HG03354 (cell line): ENCODE measurements around the gene RHPN2.
"Not testable (repeated sequence)": the region's sequence is repeated elsewhere in the genome, so short reads cannot be mapped to it uniquely, and the experiment has no call there.

ENCODE experiments used
- ATAC-seq: cut with Tn5 transposase; IDR thresholded peaks from one replicate; pipeline ENCODE4 v1.9.1; 2021; ENCODE audit warnings: mild to moderate bottlenecking; ENCODE audit not compliant: unreplicated experiment, poor library complexity, severe bottlenecking

The RHPN2 gene

DNA sequence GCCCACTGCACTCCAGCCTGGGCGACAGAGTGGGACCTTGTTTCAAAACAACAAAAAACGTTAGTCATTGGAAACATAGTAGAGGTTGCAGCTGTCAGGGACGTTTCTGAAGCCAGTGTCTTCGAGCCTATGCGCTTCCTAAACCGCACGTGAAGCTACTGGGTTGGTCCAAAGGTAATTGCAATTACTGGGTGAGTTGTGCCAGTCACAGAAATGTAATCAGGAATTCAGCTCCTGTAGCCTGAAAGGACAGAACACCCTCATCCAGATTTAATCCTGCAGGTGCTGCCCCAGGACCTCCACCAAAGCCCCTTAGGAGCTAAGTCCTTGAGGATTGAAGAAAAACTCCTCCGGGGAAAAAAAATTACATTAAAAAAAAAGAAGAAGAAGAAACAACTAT lies 2.4 kb upstream of the RHPN2 start:
- no peak for ATAC-seq

DNA sequence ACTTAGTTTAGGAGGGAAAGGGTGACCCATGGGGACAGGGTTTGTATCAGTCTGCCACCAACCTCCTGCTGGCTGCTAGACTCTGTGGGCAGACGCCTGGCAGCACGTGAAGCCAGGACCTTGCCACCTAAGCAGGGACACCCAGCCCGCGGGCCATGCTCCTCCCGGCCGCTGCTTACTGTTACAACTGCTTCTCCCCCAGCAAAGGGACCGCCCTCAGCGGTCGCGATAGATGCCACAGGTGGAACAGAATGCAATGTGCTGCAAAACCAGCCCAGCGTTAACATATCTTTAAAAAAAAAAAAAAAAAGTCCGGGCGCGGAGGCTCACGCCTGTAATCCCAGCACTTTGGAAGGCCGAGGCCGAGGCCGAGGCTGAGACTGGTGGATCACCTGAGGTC lies 1.9 kb upstream of the RHPN2 start:
- ATAC-seq = no peak

DNA sequence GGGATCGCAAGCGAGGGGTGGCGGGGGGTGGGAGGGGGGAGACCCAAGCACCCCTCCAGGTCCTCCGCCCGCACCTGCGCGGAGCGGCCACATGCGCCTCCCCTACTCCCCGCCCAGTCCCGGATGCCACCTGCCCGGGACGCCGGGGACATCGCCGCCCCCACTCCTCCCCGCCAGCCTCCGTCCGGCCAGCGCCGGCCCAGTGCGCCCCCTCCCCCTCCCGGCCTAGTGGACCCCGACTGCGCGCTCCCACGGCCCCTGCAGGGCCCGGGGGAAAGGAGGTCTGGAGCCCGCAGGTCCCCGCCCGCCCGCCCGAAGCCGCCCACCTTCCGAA lies 263 bp downstream of the RHPN2 start:
- peak; percentile 69 for ATAC-seq

DNA sequence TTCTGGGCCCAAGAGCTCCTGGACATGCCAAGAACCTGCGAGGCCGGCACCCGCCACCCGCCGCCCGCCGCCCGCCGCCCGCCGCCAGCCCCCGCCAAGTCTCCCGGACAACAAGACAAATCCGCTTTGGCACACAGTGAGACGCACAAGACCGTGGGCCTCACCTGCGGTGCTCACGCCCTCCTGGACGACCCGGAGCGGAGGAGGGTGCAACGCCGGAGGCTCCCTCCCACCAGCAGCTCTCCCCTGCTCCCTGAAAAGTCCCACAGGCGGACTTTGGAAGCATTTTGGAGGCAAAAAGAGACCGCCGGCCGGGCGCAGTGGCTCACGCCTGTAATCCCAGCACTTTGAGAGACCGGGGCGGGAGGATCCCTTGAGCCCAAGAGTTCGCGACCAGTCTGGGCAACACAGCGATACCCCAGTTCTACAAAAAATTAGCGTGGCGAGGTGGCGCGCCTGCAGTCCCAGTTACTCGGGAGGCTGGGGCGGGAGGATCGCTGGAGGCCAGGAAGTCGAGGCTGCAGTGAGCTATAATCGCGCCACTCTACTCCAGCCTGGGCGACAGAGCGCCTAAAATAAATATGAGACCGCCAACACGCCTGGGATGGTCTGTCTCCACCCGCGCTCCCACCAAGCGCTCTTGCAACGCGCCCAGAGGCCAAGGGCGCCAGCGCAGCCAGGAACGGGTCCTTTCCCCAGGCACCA lies 783 bp downstream of the RHPN2 start:
- ATAC-seq = no peak

DNA sequence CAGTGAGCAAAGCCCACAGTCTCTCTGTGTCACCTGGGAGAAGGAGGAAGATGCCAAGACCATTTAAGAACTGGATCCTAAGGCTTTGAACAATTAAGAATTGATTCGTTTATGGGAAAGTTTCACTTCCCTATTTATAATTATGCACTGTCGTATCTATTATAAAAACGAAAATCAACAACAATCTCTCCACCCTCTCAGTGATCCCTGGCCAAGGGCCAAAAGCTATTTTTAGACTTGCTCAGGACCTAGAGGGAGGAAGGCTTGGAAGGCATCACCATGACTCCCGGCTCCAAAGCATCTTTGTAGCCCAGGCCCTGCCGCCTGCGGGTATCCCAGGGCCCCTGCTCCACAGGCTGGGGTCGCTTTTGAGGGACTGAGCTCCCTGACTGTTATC lies 1.3 kb downstream of the RHPN2 start:
- no peak for ATAC-seq

DNA sequence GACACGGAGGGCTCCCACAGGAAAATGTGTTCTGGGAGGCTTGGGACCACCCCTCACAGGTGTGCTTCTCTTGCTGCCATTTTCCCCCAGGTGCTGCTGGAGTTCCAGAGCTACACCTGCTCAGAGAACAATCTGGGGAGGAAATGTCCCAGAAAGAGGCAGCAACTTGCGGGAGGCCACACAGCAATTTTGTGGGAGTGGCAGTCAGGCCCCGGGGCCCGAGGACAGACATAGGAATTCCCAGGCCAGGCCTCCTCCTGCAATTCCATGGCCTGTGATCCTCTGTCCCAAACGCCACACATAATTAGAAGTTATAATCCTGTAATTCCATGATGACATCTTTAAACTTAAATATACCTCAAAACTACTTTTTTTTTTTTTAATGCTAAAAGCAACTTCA lies 1.8 kb downstream of the RHPN2 start:
- ATAC-seq = no peak

DNA sequence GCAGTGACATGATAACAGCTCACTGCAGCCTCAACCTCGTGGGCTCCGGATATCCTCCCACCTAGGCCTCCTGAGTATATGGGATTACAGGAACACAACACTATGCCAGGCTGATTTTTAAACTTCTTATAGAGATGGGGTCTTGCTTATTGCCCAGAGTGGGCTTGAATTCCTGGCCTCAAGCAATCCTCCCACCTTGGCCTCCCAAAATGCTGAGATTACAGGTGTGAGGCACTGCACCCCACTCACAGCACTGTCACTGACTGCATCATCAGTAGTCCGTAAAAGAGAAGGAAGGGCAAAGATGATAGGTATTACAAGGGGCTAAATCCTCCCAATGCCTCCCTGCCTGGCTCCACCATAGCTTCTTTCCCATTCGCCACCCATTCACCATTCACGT lies 4.1 kb downstream of the RHPN2 start:
- ATAC-seq = no peak

DNA sequence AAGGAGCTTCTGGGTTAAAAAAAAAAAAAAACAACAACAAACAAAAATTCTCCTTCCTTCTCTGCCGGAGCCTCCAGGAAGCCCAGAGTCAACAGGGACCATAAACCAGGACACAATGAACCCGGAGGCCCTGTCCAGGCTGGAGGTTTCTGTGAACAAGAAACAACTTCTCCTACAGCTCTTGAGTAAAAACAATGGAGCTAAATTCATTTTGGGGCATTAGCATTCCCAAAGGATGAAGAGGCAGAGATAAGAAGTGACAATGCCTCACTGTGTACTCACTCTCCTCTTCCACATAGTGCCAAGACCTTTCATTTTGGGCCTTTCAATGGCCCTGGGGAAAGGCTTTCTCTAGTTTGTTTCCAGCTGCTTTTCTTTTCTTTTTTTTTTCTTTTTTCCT lies 9.0 kb downstream of the RHPN2 start:
- ATAC-seq = no peak

DNA sequence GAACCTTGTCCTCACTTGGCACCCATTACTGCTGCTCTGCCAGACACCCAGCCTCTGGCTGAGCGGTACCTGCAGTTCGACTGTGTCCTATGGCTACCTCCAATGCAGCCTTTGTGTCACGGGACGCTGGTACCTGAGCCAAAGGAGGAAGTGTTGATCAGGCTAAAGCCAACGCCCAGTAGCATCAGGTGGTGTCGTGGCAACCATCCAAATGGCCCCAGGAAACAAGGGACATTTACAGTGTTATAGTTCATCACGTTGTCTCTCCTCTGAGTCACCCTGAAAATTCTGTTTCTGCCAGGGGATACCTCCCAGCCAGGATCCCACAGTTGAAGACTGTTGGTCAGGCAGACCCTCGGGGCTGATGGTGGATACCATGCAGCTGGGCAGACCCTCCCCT lies 10.1 kb downstream of the RHPN2 start:
- ATAC-seq = no peak

DNA sequence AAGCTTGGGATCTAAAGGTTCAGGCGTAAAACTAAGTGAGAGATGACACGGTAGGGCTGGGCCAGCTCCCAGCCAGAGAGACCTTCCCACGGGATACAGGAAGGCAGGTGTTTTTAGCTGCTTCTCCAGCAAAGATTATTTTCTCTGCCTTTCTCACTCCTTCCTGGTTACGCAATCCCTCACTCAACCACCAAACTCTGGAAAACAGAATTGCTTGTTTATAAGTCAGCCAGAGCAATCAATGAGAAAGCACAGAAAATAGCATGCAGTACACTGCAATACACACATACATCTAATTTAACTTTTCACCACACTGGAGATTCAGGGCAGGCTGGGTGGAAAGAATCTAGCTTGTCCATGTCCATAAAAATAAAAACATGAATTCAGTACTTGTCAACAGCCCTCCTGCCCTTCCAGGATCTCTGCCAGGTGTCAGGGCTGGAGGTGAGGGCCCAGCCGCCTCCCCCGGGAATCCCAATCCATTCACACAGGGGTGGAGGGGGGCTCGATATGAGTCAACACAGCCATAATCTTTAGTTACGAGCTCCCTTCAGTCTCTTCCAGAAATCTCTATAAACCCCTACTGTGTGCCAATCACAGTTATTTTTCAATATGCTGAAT lies 12.2 kb downstream of the RHPN2 start:
- ATAC-seq = no peak

DNA sequence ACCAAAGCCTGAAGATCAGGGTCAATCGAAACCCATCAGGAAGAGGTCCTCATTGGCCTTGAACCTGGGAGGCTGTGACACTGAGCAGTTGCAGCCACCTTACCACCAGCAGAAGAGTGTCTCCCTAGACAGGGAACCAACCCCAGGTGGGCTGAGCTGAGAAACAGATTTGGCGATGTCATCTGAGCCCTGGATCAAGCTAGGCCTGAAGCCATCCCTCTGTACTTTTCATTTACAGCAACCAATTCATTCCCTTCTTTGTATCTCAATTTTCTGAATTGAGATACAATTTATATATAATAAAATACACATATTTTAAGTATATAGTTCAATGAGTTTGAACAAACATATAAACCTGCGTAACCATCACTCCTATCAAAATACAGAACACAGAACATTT lies 14.6 kb downstream of the RHPN2 start:
- no peak for ATAC-seq

DNA sequence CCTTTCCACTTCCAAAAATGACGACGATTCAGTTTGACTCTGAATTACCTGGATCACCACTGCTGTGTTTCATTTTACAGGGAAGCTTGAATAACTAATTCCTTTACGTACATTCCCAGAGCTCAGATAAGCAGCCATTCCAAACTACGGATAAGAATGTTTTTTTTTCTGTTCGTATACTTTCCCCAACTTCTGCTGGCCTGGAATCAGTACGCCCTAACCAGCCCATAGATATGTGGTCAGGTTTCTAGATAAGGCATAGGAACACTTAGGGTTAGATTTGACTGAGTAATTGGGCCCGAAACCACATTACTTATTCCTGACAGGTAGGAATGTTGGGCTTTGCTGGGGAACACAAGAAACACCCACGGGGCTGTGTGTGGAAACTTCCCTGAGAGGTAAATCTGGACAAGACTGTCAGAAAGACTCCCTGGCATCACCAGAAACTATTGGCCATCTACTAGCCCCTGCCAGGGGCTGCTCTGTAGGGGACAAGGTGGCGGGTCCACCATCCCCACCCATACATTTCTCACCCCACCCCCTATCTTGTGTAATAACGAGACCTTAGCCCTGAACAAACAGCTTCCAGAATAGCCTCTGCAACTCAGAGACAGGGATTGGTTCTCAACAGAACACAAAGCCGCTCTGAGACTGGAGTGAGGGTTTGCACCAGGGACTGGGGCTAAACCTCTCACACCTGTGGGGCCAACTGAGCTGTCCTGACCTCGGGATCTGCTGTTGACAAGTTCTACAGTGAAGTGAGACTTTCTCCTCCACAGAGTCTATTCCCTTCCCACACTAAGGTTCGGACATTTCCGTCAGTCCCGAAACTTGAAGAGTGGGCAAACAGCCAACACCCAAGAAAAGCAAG lies 15.6 kb downstream of the RHPN2 start:
- no peak for ATAC-seq

DNA sequence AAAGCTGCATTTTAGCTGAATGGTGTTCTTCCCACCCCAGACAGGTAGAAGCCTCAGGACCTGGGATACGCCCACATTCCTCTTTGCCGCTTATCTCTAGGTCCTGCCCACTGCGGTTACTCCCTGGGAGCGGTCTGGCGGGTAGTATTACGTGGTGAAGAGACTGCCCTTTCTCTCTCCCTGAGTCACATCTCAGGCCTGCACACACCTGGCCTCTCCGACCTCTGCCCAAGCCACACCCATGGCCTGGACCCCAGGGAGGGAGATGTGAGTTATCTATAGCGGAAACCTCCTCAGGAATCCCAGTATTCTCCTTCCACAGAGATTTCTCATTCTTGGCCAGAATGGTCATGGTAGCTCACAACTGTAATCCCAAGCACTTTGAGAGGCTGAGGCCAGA lies 17.3 kb downstream of the RHPN2 start:
- no peak for ATAC-seq

DNA sequence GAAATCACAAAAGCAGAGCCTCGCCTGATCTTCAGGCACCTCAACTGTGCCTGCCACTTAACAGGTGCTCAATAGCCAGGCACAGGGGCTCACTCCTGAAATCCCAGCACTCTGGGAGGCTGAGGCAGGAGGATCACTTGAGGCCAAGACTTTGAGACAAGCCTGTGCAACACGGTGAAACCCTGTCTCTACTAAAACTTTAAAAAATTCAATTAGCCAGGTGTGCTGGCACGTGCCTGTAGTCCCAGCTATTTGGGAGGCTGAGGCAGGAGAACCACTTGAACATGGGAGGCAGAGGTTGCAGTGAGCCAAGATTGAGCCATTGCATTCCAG lies 22.9 kb downstream of the RHPN2 start:
- ATAC-seq = not testable (repeated sequence)

DNA sequence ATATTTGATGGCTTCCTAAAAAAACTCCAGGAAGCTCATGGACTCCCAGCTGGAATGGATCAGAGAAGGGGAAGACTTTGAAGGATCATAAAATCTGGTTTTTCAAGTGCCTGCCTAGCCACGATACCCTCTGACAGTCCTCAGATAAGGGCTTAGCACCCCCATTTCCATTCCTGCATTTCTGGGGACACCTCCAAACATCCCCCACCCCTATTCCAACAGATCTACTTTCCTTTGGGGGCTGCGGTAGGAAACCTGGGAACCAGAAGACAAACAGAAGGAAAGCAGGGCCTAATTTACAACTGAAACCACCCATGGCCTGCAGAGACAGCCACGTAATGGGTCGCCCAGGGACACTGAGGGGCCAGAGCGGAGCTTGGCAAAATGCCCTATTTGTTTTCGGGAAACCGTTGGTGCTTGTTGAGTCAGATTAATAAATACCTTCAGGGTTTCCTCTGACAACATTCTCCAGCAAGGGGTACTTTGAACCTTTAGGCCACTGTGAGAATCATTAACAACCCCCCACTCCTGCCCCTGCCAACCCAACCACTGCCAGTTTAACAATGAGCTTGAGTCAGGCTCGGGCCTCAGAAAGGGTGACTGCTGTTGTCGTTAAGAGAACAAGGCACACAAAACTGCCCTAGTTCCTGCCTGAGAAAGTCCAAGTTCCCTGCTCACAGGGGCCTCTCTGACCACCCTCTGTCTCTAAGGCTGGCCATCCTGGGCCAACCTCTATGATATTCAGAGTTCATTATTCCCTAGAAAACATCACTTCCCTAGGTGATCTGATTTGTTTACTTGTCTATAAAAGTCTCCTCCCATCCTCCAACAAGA lies 23.5 kb downstream of the RHPN2 start:
- peak; percentile 55 for ATAC-seq

DNA sequence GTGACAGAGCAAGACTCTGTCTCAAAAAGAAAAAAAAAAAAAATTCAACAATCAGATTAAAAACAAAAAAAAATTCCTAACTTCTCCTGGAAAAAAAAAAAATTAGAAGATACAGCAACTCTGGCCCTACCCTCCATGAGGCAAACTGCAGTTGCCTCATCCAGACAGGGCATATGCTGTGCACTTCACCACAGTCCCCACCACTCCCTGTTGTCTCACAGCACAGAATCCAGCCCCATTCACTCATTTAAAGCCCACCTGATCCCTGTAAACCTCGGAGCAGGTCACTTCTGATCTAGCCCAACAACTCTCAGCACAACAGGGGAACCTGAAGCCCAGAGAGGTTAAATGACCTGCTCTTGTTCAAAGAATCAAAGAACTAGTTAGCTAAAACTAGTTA lies 24.9 kb downstream of the RHPN2 start:
- no peak for ATAC-seq

DNA sequence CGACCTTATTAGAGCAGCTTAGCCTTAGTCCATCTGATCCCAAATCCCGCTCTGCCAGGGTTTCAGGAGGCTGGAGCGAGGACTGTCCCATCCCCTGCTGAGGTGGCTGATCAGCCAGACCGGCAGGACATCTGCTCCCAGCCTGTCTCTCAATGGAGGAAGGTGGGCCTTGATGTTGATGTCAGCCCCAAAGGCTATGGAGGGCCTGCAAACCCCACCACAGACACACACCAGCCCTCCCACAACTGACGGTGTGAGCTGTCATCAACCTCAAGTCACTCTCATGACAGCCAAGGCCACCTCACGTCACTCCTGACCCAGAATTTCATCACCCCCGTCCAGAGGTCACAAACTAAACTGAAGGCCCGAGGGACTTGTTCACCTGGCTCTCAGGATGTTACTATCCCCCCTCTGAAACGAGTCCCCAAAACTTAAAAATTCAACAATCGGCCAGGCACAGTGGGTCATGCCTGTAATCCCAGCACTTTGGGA lies 25.5 kb downstream of the RHPN2 start:
- ATAC-seq = no peak

DNA sequence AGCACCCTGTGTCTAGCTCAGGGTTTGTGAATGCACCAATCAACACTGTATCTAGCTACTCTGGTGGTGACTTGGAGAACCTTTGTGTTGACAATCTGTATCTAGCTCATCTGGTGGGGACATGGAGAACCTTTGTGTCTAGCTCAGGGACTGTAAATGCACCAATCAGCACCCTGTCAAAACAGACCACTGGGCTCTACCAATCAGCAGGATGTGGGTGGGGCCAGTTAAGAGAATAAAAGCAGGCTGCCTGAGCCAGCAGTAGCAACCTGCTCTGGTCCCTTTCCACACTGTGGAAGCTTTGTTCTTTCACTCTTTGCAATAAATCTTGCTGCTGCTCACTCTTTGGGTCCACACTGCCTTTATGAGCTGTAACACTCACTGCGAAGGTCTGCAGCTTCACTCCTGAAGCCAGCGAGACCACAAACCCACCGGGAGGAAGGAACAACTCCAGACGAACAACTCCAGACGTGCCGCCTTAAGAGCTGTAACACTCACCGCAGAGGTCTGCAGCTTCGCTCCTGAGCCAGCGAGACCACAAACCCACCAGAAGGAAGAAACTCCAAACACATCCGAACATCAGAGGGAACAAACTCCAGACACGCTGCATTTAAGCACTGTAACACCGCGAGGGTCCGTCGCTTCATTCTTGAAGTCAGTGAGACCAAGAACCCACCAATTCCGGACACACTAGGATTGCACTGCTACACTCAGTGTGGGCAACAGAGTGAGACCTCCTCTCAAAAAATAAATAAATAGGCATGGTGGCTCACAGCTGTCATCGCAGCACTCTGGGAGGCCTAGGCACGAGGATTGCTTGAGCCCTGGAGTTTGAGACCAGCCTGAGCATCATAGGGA lies 27.3 kb downstream of the RHPN2 start:
- not testable (repeated sequence) for ATAC-seq
